ENCODE results near the gene CALN1. TPM values are rescaled to one million over a fixed set of nuclear protein-coding genes. Genes with fewer than 3 reads are reported as not detected.
"Not testable (repeated sequence)": the region's sequence is repeated elsewhere in the genome, so short reads cannot be mapped to it uniquely, and the experiment has no call there.

The CALN1 gene
- total RNA-seq, 1 donor: not detected

- no peak for TF ChIP-seq CTCF (IDR thresholded peaks at IDR 0.05; ENCODE audit: insufficient read depth, low read length)
- H3K4me3 ChIP-seq (ENCODE audit: low read depth, low read length): no peak overlapping the region
- DNase-seq (ENCODE audit: low read depth): no peak
Observed at GRCh38 chr7:71746006-71746405, 666.1 kb downstream of the CALN1 start.

DNA sequence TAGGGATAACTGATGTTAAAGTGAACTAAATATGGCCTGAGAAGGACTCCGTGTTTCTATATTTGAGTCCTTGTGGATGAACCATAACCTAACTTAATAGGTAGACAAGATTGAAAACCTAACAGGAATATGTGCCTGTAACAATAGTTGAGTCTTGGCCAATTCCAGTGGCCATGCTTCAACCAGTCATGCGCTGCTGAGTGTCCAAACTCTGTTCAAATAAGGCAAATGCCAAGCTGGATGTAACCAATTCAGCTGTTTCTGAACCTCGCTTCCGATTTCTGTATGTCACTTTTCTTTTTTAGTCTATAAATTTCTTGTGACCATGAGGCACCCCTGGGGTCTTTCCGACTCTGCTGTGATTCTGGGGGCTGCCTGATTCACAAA lies 672.0 kb downstream of the CALN1 start:
- no peak for TF ChIP-seq CTCF (IDR thresholded peaks at IDR 0.05; ENCODE audit: insufficient read depth, low read length)
- DNase-seq (ENCODE audit: low read depth): no peak
- no peak overlapping the region for H3K4me3 ChIP-seq (ENCODE audit: low read depth, low read length)

DNA sequence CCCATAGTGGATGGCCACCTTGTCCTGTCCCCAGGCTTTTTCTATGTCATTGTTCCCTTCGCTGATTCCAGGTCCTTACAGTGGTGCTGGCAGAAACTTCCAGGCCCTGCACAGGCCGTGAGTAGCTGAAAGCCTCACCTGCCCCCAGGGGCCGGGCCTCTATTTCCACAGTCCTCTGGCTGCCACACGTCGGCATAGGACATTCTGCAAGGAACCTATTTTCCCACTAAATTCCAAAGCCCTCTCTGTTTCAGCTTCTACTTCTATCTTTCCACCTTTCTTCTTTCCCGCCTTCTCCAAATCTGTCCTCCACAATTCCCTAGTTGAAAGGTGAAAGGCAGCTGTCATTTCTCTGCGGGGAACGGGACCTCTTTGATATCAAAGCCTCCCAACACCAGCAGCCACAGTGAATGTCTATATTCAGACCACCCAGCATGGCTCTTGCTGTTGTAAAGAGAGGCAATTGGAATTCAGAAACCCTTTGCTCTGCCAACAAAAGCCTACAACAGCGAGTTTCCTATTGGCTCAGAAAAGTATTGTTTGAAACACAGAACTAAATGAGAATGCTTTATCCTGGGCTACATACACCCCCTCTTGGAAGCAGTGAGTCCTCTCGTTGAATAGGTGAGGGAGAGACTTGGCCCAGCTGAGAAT lies 672.5 kb downstream of the CALN1 start:
- no peak for TF ChIP-seq CTCF (IDR thresholded peaks at IDR 0.05; ENCODE audit: insufficient read depth, low read length)
- DNase-seq (ENCODE audit: low read depth): no peak
- H3K4me3 ChIP-seq (ENCODE audit: low read depth, low read length): no peak overlapping the region

DNA sequence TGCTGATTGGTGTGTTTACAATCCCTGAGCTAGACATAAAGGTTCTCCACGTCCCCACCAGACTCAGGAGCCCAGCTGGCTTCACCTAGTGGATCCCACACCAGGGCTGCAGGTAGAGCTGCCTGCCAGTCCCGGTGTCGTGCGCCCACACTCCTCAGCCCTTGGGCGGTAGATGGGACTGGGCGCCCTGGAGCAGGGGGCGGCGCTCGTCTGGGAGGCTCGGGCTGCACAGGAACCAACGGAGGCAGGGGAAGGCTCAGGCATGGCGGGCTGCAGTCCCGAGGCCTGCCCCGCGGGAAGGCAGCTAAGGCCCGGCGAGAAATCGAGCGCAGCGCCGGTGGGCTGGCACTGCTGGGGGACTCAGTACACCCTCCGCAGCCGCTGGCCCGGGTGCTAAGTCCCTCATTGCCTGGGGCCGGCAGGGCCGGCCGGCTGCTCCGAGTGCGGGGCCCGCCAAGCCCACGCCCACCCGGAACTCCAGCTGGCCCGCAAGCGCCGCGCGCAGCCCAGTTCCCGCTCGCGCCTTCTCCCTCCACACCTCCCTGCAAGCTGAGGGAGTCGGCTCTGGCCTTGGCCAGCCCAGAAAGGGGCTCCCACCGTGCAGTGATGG lies 674.1 kb downstream of the CALN1 start:
- not testable (repeated sequence) for DNase-seq (ENCODE audit: low read depth); H3K4me3 ChIP-seq (ENCODE audit: low read depth, low read length)

- peak; percentile 93 for TF ChIP-seq CTCF (IDR thresholded peaks at IDR 0.05; ENCODE audit: insufficient read depth, low read length)
- no peak overlapping the region for H3K4me3 ChIP-seq (ENCODE audit: low read depth, low read length)
- peak; percentile 57 for DNase-seq (ENCODE audit: low read depth)
Observed at GRCh38 chr7:71735961-71736556, 676.1 kb downstream of the CALN1 start.

GRCh38 chr7:71733107-71733870 lies 678.8 kb downstream of the CALN1 start:
- peak; percentile 76 for TF ChIP-seq CTCF (IDR thresholded peaks at IDR 0.05; ENCODE audit: insufficient read depth, low read length)
- H3K4me3 ChIP-seq (ENCODE audit: low read depth, low read length): no peak overlapping the region
- DNase-seq (ENCODE audit: low read depth): peak; percentile 48

GRCh38 chr7:71731740-71732139 lies 680.4 kb downstream of the CALN1 start:
- no peak overlapping the region for H3K4me3 ChIP-seq (ENCODE audit: low read depth, low read length)
- no peak for DNase-seq (ENCODE audit: low read depth)
- no peak for TF ChIP-seq CTCF (IDR thresholded peaks at IDR 0.05; ENCODE audit: insufficient read depth, low read length)

All from fibroblast of the aortic adventitia (primary cell).